ENCODE data around the gene ACSL5. TPM values are rescaled to one million over a fixed set of nuclear protein-coding genes. Genes with fewer than 3 reads are reported as not detected.
"Not testable (repeated sequence)": the region's sequence is repeated elsewhere in the genome, so short reads cannot be mapped to it uniquely, and the experiment has no call there.

The ACSL5 gene
- total RNA-seq, 2 donors from 2014 or later, result 14.5 to 19.7 TPM

GRCh38 chr10:112374724-112375541, 1.0 kb downstream of the ACSL5 start:
- intact Hi-C loops (cut with DNase I), result no loop called here

GRCh38 chr10:112375721-112376395, 1.9 kb downstream of the ACSL5 start:
- Histone ChIP-seq H3K36me3 (no peaks in the 10 kb centered on the region), H3K4me1 (replicated peaks) (no peaks in the 10 kb centered on the region), H3K4me3 (peak overlapping the region; percentile 9 to 23), H3K9me3 (no peaks in the 10 kb centered on the region), H3K27me3 (replicated peaks; ENCODE audit: insufficient read depth) (no peaks in the 10 kb centered on the region), H3K27ac (peak overlapping the region; percentile 55 to 70)
- peak; percentile 39 for TF ChIP-seq POLR2A (IDR thresholded peaks at IDR 0.05)
- peak; percentile 49 for TF ChIP-seq POLR2AphosphoS5 (IDR thresholded peaks at IDR 0.05)
- no peak for TF ChIP-seq CTCF (IDR thresholded peaks at IDR 0.05)
- intact Hi-C loops (cut with DNase I), result no loop called here
- DNase-seq (ENCODE audit: low spot score), result peak; percentile 22
- WGBS, result 26% methylated on average over 16 of the region's 16 CpGs

More at GRCh38 chr10:112374724-112375541, 1.0 kb downstream of the ACSL5 start:
- peak overlapping the region; percentile 55 to 70 for H3K27ac ChIP-seq
- TF ChIP-seq POLR2A (IDR thresholded peaks at IDR 0.05) (no peak), POLR2AphosphoS5 (IDR thresholded peaks at IDR 0.05) (no peak), CTCF (IDR thresholded peaks at IDR 0.05) (no peak)
- no peaks in the 10 kb centered on the region for H3K36me3 ChIP-seq
- 79% methylated on average over 8 of the region's 8 CpGs for WGBS
- no peaks in the 10 kb centered on the region for H3K9me3 ChIP-seq
- H3K4me3 ChIP-seq, result peak overlapping the region in 1 of 2 donors; percentile 23
- DNase-seq (ENCODE audit: low spot score), result no peak
- H3K27me3 ChIP-seq (replicated peaks; ENCODE audit: insufficient read depth), result no peaks in the 10 kb centered on the region
- H3K4me1 ChIP-seq (replicated peaks), result no peaks in the 10 kb centered on the region

- no peaks in the 10 kb centered on the region for H3K9me3 ChIP-seq
- peak overlapping the region; percentile 55 to 70 for H3K27ac ChIP-seq
- no peak for DNase-seq (ENCODE audit: low spot score)
- H3K4me1 ChIP-seq (replicated peaks), result no peaks in the 10 kb centered on the region
- H3K36me3 ChIP-seq, result no peaks in the 10 kb centered on the region
- WGBS, result 84% methylated on average over 11 of the region's 11 CpGs
- H3K4me3 ChIP-seq, result peak overlapping the region; percentile 9 to 23
- TF ChIP-seq POLR2AphosphoS5 (IDR thresholded peaks at IDR 0.05), result no peak
- TF ChIP-seq CTCF (IDR thresholded peaks at IDR 0.05), result no peak
- TF ChIP-seq POLR2A (IDR thresholded peaks at IDR 0.05), result no peak
- intact Hi-C loops (cut with DNase I), result no loop called here
- H3K27me3 ChIP-seq (replicated peaks; ENCODE audit: insufficient read depth), result no peaks in the 10 kb centered on the region
These were observed 2.5 kb downstream of the ACSL5 start for GRCh38 chr10:112376396-112376790.

- H3K27ac ChIP-seq; H3K36me3 ChIP-seq; H3K4me3 ChIP-seq; H3K27me3 ChIP-seq (replicated peaks; ENCODE audit: insufficient read depth); H3K4me1 ChIP-seq (replicated peaks); H3K9me3 ChIP-seq; intact Hi-C loops (cut with DNase I); DNase-seq (ENCODE audit: low spot score): not testable (repeated sequence)
- 98% methylated on average over 9 of the region's 9 CpGs for WGBS
These were observed 3.2 kb downstream of the ACSL5 start for GRCh38 chr10:112377116-112377515.

- H3K27ac ChIP-seq, result no peak overlapping the region
- H3K4me1 ChIP-seq (replicated peaks), result no peaks in the 10 kb centered on the region
- no peak for DNase-seq (ENCODE audit: low spot score)
- TF ChIP-seq POLR2AphosphoS5 (IDR thresholded peaks at IDR 0.05) (no peak), POLR2A (IDR thresholded peaks at IDR 0.05) (no peak), CTCF (IDR thresholded peaks at IDR 0.05) (no peak)
- 93% methylated on average over 8 of the region's 8 CpGs for WGBS
- H3K4me3 ChIP-seq, result no peak overlapping the region
- H3K36me3 ChIP-seq, result no peaks in the 10 kb centered on the region
- no peaks in the 10 kb centered on the region for H3K27me3 ChIP-seq (replicated peaks; ENCODE audit: insufficient read depth)
- intact Hi-C loops (cut with DNase I), result no loop called here
- no peaks in the 10 kb centered on the region for H3K9me3 ChIP-seq
These were observed 5.8 kb downstream of the ACSL5 start for GRCh38 chr10:112379635-112380296.

Data from prostate gland (tissue), 2 donors.